GM12801 (cell line): ENCODE results near the gene ZBTB9.

Source experiments
- TF ChIP-seq, protein P1 (sequence below): IDR thresholded peaks from one replicate; pipeline ENCODE4 v1.5.1; 2011; ENCODE audit warnings: control low read depth; ENCODE audit not compliant: insufficient read length; ENCODE audit errors: extremely low read depth

ZBTB9 gene

DNA sequence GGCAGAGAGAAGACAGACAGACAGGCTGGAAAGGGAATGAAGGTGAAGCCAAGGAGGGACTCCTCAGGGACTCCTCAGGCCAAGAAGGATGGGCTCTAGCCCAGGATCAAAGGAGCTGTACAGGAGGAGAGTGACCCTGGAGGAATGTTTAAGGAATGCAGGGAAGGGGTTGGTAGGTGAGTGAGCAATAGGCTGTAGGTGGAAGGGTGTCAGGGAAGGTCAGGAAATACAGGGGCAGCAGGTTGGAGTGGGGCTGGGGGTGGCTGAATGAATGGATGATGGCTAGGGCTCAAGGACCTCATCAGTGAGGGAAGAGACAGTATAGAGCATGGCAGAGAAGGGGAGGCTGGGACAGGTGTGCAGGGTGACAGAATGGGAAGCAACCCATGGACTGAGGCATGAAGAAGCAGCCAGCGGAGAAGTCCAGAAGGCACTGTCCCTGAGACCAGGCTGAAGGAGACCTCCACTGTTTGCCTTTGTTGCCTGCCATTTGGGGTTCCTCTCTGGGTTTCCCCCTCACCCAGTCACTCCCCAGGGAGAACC, 21.3 kb upstream of the ZBTB9 start:
- TF ChIP-seq, protein P1, sequence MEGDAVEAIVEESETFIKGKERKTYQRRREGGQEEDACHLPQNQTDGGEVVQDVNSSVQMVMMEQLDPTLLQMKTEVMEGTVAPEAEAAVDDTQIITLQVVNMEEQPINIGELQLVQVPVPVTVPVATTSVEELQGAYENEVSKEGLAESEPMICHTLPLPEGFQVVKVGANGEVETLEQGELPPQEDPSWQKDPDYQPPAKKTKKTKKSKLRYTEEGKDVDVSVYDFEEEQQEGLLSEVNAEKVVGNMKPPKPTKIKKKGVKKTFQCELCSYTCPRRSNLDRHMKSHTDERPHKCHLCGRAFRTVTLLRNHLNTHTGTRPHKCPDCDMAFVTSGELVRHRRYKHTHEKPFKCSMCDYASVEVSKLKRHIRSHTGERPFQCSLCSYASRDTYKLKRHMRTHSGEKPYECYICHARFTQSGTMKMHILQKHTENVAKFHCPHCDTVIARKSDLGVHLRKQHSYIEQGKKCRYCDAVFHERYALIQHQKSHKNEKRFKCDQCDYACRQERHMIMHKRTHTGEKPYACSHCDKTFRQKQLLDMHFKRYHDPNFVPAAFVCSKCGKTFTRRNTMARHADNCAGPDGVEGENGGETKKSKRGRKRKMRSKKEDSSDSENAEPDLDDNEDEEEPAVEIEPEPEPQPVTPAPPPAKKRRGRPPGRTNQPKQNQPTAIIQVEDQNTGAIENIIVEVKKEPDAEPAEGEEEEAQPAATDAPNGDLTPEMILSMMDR: no peak

GRCh38 chr6:33433544-33434191, 20.7 kb upstream of the ZBTB9 start:
- TF ChIP-seq, protein P1: no peak

DNA sequence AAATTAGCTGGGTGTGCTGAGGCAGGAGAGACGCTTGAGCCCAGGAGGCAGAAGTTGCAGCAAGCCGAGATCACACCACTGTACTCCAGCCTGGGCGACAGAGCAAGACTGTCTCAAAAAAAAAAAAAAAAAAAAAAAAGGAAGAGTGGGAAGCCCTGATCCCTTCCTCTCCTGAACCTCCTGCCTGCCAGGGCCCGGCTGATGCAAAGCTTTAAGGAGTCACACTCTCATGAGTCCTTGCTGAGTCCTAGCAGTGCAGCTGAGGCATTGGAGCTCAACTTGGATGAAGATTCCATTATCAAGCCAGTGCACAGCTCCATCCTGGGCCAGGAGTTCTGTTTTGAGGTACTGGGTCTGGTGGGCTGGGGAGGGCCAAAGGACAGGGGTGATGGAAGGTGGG, 19.4 kb upstream of the ZBTB9 start:
- TF ChIP-seq, protein P1: no peak

DNA sequence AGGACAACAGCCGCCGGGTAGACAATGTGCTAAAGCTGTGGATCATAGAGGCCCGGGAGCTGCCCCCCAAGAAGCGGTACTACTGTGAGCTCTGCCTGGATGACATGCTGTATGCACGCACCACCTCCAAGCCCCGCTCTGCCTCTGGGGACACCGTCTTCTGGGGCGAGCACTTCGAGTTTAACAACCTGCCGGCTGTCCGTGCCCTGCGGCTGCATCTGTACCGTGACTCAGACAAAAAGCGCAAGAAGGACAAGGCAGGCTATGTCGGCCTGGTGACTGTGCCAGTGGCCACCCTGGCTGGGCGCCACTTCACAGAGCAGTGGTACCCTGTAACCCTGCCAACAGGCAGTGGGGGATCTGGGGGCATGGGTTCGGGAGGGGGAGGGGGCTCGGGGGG, 16.7 kb upstream of the ZBTB9 start:
- TF ChIP-seq, protein P1: no peak

GRCh38 chr6:33438978-33439594, 15.3 kb upstream of the ZBTB9 start:
- TF ChIP-seq, protein P1: no peak

GRCh38 chr6:33439956-33440648, 14.3 kb upstream of the ZBTB9 start:
- TF ChIP-seq, protein P1: no peak

DNA sequence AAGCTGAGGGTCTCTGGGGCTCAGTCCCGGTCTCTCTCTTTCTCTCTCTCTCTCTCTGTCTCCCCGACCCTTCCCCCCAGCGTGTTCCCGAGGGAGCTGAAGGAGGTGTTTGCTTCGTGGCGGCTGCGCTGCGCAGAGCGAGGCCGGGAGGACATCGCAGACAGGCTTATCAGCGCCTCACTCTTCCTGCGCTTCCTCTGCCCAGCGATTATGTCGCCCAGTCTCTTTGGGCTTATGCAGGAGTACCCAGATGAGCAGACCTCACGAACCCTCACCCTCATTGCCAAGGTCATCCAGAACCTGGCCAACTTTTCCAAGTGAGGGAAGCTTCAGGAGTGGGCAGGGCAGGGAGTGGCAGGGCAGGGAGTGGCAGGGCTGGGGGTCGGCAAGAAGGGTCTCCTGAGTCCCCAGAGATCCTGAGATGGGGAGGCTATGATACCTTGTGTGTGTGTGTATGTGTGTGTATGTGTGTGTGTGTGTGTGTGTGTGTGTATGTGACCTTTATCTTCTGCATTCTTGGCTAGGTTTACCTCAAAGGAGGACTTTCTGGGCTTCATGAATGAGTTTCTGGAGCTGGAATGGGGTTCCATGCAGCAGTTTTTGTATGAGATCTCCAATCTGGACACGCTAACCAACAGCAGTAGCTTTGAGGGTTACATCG, 13.6 kb upstream of the ZBTB9 start:
- TF ChIP-seq, protein P1: no peak
